GM13977 (cell line): ENCODE data around the gene IGSF3.

ENCODE experiments used
- DNase-seq: peaks from one replicate; pipeline ENCODE4 v3.0.0; 2012; ENCODE audit warnings: low spot score
- in situ Hi-C: fragments of 300-500 bp; cut with MboI; formaldehyde crosslinking; loops from one replicate; pipeline ENCODE4 v1.12.0; 2022; ENCODE audit warnings: low sequenced_read_pairs, low pct_unique_long_range_greater_than_20kb, mixed read lengths, inconsistent platforms; ENCODE audit not compliant: unreplicated experiment
- TF ChIP-seq, protein P1 (sequence below): IDR thresholded peaks from 2 replicates; pipeline ENCODE4 v1.5.1; 2012; ENCODE audit warnings: mild to moderate bottlenecking, control low read depth; ENCODE audit not compliant: insufficient read depth; ENCODE audit errors: extremely low read depth, missing control alignments

The IGSF3 gene

DNA sequence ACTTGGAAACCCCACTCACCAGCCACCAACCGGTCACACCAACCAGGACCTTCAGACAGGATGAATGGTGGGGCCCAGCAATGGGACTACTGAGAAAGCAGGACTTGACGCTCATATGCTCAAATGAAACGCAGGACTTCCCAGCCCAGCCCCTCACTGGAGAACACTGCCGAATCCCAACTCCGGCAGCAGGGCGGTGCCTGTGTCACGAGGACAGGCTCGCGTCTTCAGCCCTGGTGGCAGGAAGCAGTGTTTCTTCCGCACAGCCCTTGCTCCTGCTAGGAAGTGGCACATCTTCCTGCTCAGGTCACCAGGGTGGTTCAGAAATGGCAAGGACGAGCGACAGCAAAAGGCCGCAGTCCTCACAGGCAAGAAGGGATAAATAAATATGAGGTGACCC is 135.6 kb downstream of the IGSF3 start:
- in situ Hi-C loops: no loop called here
- TF ChIP-seq, protein P1, sequence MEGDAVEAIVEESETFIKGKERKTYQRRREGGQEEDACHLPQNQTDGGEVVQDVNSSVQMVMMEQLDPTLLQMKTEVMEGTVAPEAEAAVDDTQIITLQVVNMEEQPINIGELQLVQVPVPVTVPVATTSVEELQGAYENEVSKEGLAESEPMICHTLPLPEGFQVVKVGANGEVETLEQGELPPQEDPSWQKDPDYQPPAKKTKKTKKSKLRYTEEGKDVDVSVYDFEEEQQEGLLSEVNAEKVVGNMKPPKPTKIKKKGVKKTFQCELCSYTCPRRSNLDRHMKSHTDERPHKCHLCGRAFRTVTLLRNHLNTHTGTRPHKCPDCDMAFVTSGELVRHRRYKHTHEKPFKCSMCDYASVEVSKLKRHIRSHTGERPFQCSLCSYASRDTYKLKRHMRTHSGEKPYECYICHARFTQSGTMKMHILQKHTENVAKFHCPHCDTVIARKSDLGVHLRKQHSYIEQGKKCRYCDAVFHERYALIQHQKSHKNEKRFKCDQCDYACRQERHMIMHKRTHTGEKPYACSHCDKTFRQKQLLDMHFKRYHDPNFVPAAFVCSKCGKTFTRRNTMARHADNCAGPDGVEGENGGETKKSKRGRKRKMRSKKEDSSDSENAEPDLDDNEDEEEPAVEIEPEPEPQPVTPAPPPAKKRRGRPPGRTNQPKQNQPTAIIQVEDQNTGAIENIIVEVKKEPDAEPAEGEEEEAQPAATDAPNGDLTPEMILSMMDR: no peak
- DNase-seq: no peak

- no peak for DNase-seq
- TF ChIP-seq, protein P1: no peak
- in situ Hi-C loops: no loop called here
These were observed 137.9 kb downstream of the IGSF3 start for GRCh38 chr1:116529681-116530080.

DNA sequence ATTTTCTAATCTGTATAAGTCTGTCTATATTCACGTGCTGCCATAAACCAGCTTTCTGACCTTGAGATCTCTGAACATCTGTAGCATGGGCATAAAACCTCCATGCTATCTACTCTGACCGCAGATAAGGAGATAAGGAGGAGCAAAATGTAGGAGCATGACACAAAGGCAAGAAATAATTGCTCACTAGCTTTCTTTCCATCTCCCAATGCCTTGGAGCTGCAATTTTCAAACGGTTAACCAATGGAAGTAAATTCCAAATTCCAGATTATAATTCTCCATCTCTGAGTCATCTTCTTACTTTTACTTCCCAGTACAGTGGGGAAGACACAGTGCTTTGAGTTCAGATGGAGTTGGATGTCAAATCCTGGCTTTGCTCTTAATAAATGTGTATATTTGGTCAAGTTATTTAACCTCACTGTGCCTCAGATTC is 138.3 kb downstream of the IGSF3 start:
- no peak for DNase-seq
- in situ Hi-C loops: no loop called here
- TF ChIP-seq, protein P1: no peak

DNA sequence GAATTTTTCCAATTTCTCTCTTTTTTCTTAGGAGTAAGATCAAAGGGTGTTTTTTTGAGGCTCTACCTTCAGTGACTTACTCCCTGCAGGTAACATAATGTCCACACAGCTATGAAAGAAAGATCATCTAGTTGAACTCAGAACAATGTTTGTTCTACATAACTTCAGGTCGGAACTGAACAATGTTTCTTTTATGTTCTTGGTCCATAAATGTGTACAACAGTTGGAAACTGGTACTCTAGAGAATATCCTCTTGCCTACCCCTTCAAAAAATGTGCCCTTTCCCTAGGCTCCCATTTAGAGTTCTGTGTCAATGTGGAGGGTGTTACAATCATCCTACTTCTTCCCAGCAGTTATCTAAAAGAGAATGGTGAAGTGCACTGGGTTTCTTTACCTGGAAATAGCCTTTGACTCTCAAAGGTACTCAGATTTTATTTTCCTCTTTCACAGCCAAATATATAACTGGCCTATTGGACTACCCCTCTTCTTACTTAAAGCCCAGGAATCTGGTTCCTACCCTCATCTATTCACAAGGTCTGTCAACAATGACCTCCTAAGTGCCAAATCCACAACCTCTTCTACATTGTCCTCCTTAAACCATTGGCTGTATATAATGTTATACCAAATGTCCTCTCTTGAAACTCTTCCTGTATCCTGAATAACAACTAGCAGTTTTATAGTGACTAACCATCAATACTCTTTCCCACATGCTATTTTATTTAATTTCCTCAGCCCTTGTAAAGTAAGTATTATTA is 139.0 kb downstream of the IGSF3 start:
- DNase-seq: no peak
- TF ChIP-seq, protein P1: no peak
- in situ Hi-C loops: no loop called here

- no peak for DNase-seq
- TF ChIP-seq, protein P1: no peak
- in situ Hi-C loops: no loop called here
These were observed 142.1 kb downstream of the IGSF3 start for GRCh38 chr1:116525440-116525839.
